HL-60/S4 (cell line): ENCODE data around the gene PTGES2.

Experiments used
- in situ Hi-C: fragments of 300-500 bp; cut with MboI; formaldehyde crosslinking; loops from 2 replicates; pipeline ENCODE4 v1.14.3; 2022; ENCODE audit warnings: low sequenced_read_pairs

The PTGES2 gene

DNA sequence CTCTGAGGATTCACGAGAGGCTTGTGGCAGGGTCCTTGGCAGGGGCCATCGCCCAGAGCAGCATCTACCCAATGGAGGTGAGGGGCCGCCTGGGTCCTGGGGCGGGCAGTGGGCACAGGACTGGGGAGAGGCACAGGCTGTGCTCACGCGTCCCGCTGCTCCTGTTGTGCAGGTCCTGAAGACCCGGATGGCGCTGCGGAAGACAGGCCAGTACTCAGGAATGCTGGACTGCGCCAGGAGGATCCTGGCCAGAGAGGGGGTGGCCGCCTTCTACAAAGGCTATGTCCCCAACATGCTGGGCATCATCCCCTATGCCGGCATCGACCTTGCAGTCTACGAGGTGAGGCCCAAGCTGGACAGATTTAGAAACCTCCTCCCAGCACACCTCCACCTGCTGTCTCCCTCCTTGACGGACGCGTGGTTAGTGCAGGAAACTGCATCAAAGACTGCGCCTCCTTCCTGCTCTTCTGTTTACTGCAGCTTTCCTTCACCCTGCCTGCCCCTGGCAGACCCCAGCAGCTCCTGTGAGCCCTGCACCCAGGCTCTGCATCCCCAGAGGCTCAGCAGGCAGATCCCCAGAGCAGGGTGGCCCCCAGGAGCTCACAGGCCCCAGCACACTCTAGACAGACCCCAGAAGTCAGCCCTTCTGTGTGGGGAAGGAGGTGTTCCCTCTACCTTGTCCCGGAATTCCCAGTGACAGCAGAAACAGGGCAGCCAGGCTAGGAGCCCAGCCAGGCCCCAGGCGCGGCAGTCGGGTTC, 21.2 kb downstream of the PTGES2 start:
- in situ Hi-C loops: no loop called here

DNA sequence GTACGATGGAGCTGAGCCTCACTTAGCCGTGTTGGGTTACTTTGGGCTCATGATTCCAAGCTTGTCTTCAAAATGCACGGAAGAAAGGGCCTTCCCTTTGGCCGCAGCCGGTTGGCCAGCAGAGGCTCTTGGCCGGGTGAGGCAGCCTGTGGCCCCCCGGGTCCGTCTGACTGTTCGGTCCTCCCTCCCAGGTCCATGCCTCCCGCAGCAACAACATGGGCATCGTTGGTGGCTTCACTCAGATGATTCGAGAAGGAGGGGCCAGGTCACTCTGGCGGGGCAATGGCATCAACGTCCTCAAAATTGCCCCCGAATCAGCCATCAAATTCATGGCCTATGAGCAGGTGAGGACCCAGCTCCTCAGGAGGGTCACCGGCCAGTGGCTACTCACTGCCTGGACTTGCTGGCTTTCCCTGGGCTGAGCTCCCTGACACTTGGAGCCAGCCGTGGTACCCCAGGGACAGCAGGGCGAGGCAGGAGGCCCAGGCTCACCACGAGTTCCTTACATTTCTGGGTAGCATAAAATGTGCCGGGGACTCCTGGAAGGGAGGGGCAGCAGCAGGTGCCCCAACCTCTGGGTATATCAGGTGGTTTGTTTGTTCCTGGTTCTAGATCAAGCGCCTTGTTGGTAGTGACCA, 21.9 kb downstream of the PTGES2 start:
- in situ Hi-C loops: no loop called here

DNA sequence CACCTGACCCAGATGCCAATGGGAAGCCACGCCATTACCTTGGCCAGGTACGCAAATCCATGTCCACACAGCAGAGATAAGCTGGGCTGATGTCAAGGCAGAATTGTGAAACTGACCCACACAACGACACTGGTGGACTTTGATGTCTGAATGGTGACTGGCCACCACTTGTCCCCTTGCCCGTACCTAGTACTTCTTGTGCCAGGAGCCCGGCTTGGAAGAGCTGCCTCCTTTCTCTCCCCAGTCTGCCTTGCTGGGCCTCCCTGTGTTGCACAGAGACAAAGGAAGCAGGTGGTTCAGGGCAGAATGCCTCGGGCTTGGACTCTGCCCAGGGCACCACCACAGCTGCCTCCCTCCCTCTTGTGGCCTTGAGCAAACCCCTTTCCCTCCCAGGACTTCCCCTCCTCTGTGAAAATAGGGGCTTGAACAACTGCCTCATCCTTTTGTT, 23.3 kb downstream of the PTGES2 start:
- in situ Hi-C loops: no loop called here

DNA sequence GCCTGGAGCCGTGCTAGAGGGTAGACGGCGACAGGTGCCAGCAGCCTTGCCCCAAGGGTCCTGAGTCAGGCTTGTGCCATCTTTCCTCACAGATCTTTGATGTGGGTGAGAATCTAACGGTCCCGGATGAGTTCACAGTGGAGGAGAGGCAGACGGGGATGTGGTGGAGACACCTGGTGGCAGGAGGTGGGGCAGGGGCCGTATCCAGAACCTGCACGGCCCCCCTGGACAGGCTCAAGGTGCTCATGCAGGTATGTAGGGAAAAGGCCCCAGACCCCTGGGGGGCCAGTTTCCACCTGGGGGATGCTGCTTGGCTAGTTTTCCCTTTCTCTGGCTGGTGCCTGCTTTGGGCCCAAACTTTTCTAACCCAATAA, 24.0 kb downstream of the PTGES2 start:
- in situ Hi-C loops: no loop called here

DNA sequence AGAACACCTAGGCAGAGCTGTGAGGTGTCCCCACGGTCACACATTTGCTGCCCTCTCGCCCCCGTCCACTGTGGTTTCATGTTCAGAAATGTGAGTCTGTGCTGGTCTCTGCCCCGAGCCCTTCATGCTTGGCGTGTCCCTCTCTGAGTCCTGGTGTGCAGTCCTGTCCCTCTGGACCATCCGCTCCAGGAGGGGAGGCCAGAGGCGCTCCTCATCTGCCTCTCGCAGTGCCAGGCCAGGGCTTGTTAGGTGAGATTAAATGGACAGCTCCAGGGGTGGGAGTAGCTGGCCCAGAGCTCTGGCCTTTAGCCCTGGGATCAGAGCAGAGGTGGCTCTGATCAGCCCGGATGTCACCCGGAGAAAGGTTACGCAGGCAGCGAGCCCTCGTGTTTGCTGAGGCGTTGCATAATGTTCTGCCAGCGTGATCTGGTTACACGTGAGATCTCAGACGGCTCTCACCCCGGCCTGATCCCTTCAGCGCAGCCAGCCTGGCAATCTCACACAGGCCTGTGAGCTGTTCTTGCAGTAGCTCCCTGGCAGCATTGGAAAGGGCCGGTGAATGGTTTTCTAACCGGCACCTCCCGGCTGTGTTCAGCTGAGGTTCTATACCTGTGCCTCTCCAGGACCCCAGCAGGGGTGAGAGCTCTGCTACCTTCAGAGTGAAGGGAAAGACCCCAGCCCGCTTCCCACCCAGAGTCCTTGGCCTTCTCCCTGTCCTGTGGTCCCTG, 24.5 kb downstream of the PTGES2 start:
- in situ Hi-C loops: no loop called here

DNA sequence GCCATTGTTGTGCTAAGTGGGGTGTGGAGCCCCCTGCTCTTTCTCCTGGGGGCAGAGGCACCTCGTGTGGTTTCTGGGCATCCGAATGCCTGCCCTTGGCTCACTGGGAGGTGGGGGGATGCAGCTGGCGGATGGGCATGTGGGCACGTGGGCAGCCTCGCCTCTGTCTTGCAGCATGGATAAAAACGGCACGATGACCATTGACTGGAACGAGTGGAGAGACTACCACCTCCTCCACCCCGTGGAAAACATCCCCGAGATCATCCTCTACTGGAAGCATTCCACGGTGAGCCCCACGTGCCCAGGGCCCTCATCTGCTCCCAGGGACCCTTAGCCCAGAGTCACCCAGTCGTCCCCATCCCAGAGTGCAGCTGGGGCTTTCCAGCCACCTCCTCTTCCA, 25.3 kb downstream of the PTGES2 start:
- in situ Hi-C loops: no loop called here

DNA sequence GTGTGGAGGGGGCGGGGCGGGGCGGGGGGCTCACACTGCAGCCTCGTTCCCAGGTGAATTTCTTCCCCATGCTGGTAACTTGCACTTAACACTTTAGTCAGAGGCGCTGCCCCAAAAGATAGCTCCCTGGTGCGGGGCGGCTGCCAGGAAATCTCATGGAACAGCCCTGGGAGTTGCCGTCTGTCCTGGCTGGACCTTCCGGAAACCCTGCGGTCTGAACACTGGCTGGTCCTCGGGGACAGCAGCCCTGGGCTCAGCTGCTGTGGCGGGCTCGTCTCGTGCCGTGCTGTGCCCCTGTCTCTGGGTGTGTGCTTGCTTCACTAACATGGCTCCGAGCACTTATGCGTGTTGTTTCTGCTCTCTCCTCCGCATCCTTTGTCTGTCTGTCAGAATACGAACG, 25.8 kb downstream of the PTGES2 start:
- in situ Hi-C loops: no loop called here

DNA sequence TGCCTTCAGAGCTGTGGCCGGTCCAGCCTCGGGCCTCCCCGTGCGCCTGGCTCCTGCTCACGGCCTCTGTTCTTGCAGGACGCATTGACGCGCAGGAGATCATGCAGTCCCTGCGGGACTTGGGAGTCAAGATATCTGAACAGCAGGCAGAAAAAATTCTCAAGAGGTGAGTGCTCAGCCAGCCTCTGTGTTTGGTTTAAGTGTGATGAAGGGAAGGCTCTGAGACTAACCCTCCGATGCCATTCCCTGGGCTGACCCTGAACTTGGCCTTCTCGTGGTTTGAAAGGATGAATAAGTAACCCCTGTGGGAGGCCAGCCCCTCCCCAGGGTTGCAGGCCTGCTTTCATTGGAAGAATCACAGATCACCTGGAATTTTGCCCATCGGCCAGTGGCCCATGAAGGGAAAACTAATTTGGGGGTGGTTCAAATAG, 26.3 kb downstream of the PTGES2 start:
- in situ Hi-C loops: no loop called here

DNA sequence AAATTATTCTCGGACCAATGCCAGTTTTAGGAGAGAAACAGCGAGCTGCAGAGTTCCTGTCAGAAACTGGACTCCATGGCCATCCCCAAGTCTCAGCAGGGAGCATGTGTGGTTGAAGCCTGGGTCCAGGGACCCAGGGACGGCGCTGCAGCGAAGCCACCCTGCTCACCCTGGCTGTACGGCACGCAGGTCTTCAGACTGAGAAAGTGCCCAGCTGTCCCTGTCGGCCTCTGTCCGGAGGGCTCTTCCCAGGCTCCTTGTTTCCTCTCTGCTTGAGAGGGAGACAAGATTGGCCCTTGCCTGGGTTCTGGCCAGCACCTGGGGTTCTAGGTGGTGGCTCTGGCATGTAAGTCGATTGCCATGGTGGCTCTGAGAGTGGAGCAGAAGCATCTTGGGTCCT, 26.9 kb downstream of the PTGES2 start:
- in situ Hi-C loops: no loop called here

DNA sequence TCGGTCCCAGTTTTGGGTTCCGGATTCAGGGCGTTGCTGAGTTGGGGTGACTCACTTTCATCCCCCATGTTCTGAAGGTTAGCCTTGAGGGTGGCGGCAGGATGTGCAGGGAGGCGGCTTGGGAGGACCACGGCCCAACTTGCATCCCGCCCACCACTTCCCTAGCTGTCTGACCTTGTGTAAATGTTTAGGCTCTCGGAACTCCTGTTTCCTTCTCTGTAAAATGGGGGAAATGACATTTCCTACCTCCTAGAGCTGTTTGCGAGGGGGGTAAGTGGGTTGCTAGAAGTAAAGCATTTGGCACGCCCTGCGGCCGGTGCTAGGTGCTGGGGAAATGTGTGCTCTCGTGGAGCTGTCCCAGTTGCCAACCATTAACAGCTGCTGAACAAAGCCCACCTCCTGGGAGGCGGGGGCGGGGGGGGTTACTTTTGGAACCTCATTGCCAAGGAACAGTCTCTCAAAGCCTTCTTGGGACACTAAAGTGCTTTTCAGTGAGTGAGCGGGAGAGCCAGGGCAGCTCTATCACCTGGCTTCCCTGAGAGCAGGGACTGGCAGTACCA, 27.5 kb downstream of the PTGES2 start:
- in situ Hi-C loops: no loop called here

DNA sequence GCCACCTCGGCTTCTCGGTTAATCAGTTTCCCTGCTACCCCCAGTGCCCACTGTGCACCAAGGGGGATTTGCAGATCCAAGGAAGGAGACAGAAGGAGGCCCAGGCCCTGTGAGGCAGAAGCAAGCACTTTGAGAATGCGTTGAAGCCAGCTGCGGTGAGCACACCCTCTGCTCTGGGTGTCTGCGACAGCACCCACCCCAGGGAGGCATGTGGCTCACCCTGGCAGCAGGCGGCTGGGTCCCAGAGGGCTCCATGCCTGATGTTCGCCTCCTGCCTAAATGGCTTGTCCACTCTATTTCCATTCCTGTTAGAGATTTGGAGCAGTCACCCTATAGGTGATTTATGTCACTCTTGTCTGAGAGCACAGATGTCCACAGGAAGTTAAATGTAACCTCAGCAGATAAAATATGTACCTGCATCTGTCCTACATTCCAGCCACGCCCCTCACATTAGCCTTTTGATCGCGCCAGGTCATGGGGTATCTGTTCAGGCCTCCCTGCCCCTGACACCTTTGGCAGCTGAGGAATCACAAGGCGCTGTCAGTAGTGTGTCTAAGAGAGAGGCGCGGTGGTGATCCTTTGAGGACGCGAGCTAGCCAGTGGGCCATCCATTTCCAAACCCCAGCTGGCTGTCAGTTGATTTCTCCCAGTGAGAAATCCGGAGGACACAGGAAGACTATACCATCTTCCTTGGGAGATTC, 28.1 kb downstream of the PTGES2 start:
- in situ Hi-C loops: no loop called here

DNA sequence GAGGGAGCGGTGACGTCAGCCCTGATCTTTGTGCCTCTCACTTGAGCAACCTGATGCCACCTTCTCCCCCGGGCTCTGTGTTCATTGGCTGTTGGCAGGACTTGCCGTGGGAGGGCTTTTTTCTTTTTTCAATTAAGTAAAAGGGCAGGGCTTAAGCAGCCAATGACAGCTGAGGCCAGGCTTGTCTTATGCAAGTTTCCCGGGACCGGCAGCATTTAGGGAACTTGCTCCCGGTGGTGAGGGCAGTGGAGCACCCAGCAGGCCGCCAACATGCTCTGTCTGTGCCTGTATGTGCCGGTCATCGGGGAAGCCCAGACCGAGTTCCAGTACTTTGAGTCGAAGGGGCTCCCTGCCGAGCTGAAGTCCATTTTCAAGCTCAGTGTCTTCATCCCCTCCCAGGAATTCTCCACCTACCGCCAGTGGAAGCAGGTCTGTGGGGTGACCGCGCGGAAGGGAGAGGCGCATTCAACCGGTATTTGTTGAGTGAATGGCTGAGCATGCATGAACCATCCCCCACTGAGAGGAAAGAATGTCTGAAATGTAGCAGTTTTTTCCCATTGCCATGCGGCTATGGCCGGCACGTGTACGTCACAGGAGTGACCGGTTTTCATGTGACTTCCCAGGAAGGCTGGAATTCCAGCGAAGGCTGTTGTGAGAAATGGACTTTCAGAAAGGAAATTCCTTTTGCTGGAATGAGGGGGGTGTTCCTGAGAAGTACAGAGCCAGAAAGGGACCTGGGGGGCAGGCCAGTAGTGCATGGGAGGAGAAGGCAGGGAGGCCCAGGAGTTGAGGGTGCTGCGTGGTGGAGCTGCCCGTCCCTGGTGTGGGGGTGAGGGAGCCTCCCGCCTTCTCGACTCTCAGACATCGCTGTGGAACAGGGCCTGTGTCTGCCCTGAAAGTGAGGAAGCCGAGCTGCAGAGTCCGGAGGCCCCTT, 29.0 kb downstream of the PTGES2 start:
- in situ Hi-C loops: no loop called here

DNA sequence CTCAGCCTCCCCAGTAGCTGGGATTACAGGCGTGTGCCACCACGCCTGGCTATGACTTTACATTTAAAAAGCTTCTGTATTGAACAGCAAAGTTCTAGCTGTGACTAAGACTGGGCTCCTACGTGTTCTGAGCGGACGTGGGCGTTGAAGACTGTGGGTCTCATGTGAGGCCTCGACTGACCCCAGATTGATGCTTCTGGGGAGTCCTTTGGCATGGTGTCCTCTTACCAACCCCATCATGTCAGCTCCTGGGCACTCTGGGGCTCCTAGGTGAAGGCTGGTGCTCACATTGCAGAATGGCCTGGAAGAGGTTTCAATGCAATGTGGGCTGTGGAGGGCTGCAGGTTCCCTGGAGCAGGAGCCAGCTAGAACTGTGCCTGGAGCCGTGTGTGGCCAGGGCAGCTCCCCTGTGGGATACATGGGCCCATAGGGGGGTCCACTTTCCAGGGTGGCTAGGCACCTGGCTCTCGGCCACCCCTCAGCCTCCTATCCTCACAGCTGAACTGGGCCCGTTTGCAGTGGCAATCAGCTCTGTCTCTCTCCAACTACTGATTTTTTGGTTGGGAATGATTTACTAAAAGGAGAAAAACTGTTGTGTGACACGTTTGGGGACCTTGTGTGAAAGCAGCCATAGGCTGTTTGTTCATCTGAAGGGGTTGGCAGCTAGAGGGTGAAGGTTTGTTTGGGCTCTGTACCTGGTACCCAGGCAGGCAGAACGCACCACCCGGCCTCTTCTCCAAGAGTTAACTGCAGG, 29.8 kb downstream of the PTGES2 start:
- in situ Hi-C loops: no loop called here

DNA sequence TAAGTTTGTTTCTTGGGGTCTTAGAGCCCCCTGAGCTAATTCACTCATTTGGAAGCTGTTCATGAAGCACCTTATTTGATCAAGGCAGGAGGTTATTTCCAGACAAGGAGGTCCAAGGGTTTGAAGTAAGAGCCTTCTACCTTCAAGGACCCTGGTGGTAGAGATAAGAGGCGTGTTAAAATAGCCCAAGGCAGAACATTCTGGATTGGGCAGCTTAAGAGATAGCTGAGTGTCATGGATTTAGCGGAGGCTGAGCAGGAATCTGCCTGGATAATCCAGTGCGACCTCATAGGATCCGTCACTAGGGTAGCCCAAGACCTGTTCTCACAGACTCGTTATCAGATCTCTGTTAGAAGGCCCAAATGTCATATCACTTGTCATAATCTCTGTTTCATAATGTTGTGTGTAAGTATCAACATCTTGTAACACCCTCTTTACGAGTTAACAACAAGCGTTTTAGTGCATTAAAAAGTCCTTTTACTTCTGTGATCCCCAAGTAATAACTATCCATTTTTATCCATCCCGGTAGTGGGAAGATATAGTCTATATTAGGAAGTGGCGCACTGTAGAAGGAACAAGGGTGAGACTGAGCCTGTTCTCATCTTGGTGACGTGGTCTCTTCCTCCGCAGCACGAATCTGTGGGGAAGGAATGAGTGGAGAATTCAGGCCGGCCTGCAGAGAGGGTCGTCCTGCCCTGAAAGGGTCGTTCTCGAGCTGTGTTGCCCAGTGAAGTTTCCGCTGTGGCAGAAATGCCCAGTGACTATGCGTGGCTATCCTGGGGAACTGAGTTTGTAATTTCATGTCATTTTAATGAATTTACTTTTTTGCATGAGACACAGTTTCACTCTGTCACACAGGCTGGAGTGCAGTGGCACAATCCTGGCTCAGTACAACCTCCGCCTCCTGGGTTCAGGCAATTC, 30.7 kb downstream of the PTGES2 start:
- in situ Hi-C loops: no loop called here

DNA sequence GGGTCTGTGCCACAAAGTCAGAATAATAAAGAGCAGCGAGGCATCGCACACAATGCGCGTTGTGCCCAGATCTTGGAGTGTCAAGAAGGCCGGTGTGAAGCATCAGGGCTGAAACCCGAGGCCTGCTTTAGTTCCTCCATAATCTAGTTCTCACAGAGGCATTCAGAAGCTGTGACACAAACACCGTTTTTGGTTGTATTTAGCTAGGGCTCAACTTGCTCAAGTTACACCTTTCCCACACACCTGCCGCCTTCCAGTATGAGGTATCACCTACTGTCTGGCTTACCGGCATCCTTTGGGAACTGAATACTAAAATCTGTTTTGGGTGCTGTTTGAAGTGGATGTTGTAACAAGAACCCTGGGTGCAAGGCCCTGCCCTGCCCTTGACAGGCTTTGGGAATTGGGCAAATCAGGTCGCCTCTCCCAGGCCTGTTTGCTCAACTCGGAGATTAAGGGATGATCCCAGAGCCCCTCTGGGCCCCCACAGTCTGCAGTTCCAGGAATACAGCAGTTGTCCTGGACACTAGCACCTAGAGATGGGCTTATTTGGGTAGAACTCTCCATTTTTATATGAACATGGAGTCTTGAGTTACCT, 32.5 kb downstream of the PTGES2 start:
- in situ Hi-C loops: no loop called here

DNA sequence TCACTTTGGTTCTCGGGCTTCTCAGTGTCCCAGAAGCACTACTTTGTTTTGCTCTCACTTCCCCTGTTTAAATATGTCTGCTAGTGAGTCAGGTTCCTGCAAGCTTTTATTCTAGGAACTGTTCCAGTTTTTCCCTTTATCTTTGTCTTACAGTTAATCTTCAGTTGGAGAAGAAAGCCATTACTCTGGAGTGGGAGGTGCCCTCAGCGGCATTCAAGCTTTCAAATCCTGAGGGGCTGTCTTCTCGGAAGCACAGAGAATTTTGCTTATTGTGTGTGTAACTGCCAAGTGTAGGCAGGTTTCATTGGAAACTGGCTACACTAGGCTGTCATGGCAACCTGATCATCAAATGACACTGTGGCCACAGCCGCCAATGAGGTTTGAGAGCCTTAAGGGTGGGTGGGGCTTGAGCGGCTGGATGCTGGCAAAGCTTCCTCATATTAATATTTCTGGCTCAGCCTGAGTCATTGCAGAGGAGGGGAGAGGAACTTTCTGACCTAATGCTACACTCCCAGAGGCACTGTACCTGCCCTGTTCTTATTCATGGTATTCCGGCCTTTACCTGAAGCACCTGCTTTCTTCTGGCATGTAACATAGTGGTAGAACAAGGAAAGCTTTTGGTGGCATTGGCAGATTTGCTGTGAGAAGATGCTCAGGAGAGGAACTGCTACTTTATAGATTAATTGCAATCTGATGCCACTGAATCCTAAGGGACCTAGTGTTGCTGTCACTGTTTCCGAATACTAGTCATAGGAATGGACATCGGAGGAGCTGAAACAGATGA, 33.2 kb downstream of the PTGES2 start:
- in situ Hi-C loops: no loop called here

DNA sequence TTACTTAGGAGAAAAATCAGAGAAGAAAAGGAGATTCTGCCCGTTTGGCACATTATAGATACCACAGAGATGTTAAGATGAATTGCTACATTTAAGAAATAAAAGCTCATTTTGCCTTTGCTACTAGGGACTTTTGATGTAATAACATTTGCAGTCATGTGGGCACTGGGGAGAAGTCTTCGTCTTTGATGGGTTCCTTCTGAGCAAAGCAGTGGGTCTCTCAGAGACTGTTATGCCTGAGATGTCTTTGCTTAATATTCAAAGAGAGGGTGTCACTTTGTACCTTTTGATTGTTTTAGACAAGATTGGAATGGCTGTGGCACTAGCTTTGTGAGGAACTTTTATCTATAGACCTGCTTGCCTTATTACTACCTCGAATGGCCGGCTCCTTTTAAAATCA, 34.5 kb downstream of the PTGES2 start:
- in situ Hi-C loops: no loop called here
